Gastrocnemius medialis (tissue), 4 donors: Measurements from ENCODE around the gene PIK3C3.

Experiments used
- CTCF ChIP-seq, 5 experiments: fragments of 450-650 bp in 3 of 5; fragments of 200-600 bp in 2 of 5; sonication (generic) in 2 of 5; IDR thresholded peaks in 4 of 5; conservative IDR thresholded peaks in 1 of 5; 1 replicate in 4 of 5; 2 replicates in 1 of 5; pipeline ENCODE4 v1.5.1; 2016 to 2019; ENCODE audit warnings: antibody characterized with exemption in 5 of 5, mild to moderate bottlenecking in 3 of 5, moderate library complexity in 3 of 5
- POLR2A ChIP-seq, 2 donors: fragments of 450-650 bp; IDR thresholded peaks; one replicate each; pipeline ENCODE4 v1.6.1; 2017; ENCODE audit warnings: antibody characterized with exemption in 2 of 2, mild to moderate bottlenecking in 2 of 2, moderate library complexity in 2 of 2

- no peak for TF ChIP-seq CTCF (IDR thresholded peaks at IDR 0.05 in 4 of 5, conservative IDR thresholded peaks at IDR 0.05 in 1 of 5)
- no peak for TF ChIP-seq POLR2A (IDR thresholded peaks at IDR 0.05)
Observed at GRCh38 chr18:41932899-41933298, 22.1 kb upstream of the PIK3C3 start.
